Stomach (tissue), 9 donors: Measurements from ENCODE around the gene SNX20. TPM values are rescaled to one million over a fixed set of nuclear protein-coding genes. Genes with fewer than 3 reads are reported as not detected.

Experiments
- DNase-seq, 2 donors: peaks; one replicate each; pipeline versions ENCODE4 v3.0.0 to v3.0.0-alpha.2; 2013 to 2019
- H3K27ac ChIP-seq, 5 donors: fragments of 200-600 bp in 4 of 5; sonication (generic) in 4 of 5; one replicate each; pipeline ENCODE4 v1.5.1; 2013 to 2019; ENCODE audit warnings: mild to moderate bottlenecking in 1 of 5, moderate library complexity in 1 of 5
- H3K27me3 ChIP-seq, 3 donors: fragments of 200-600 bp; sonication (generic); one replicate each; pipeline ENCODE4 v1.5.1; 2017 to 2019; ENCODE audit warnings: mixed run types in 1 of 3
- H3K36me3 ChIP-seq, 4 donors: fragments of 200-600 bp; sonication (generic); 1 replicate in 3 of 4; 2 replicates in 1 of 4; pipeline ENCODE4 v1.5.1; 2016 to 2019
- H3K4me1 ChIP-seq, 4 donors: fragments of 200-600 bp; sonication (generic); one replicate each; pipeline ENCODE4 v1.5.1; 2016 to 2019
- H3K4me3 ChIP-seq, 4 donors: fragments of 200-600 bp; sonication (generic) in 3 of 4; one replicate each; pipeline ENCODE4 v1.5.1; 2016 to 2019; ENCODE audit warnings: mild to moderate bottlenecking in 1 of 4
- H3K9me3 ChIP-seq, 4 donors: fragments of 200-600 bp; sonication (generic); one replicate each; pipeline ENCODE4 v1.5.1; 2016 to 2019
- CTCF ChIP-seq, 7 experiments: fragments of 450-650 bp in 4 of 7; fragments of 200-600 bp in 3 of 7; sonication (generic) in 3 of 7; IDR thresholded peaks; one replicate each; pipeline ENCODE4 v1.5.1; 2016 to 2019; ENCODE audit warnings: antibody characterized with exemption in 7 of 7, control low read depth in 2 of 7, mild to moderate bottlenecking in 1 of 7
- EP300 ChIP-seq: sonication (generic); formaldehyde crosslinking; IDR thresholded peaks from one replicate; pipeline ENCODE4 v1.6.1; 2017; ENCODE audit warnings: antibody characterized with exemption
- POLR2A ChIP-seq, 4 donors: fragments of 450-650 bp; IDR thresholded peaks; one replicate each; pipeline ENCODE4 v1.6.1; 2016; ENCODE audit warnings: antibody characterized with exemption in 4 of 4, control low read depth in 2 of 4, mild to moderate bottlenecking in 1 of 4, moderate library complexity in 1 of 4
- POLR2AphosphoS5 ChIP-seq, 3 donors: sonication (generic); formaldehyde crosslinking; IDR thresholded peaks; one replicate each; pipeline ENCODE4 v1.6.1; 2016; ENCODE audit warnings: antibody characterized with exemption in 3 of 3
- WGBS, 5 donors: extraction: QIAGEN DNeasy Blood & Tissue Kit in 3 of 5; methylation state at CpG; one replicate each; pipeline versions ENCODE4 v1.1.5 to v1.1.7; 2013 to 2018; 5-methylcytosine and 5-hydroxymethylcytosine counted together
- intact Hi-C: fragments of 100-400 bp; cut with DNase I; formaldehyde crosslinking; loops from one replicate; pipeline ENCODE4 v1.15.1; 2023; ENCODE audit warnings: low total_unique reads
- polyA plus RNA-seq, 3 donors: library from polyadenylated mRNA; stranded (reverse); fragments of 200-250 nt; gene quantifications; one replicate each; pipeline ENCODE4 v1.2.3, GENCODE V29; 2013
- total RNA-seq, 5 donors: library from RNA; depleted of rRNA; stranded (reverse); fragments of >200 nt; gene quantifications; one replicate each; pipeline versions ENCODE4 v1.1.0 to v1.2.3, GENCODE V29; 2014 to 2016
- donor health status: healthy with polysubstance abuse.
- donor health status: Bipolar disorder and iron deficiency.
- donor health status: healthy.

Gene SNX20
- total and polyA plus RNA-seq, 8 donors = 0.29 to 7.4 (median 1.1) TPM; not detected in 1

DNA sequence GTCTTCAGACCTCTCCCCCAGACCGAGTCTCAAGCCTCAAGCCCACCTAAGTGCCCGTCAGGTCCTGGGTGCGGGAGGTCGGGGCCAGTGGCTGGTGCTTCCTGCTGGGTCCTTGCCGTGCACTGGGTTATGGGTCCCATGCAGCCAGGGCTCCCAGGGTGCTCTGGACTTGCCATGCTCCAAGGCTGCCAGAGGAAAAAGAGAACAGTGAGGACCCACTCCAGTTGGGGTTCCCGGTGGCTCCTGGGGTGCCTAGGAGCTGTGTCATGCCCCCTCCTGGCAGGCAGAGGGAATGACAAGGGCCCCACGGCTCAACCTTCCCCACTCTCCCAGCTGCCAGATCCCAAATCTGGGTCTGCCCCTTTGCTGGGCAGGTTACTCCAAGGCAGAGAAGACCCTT is 3.8 kb downstream of the SNX20 start:
- H3K9me3 ChIP-seq = peaks cover 0 to 19% (median 16%) of the 10 kb centered on the region in 4 donors
- peaks cover 0 to 8% (median 0%) of the 10 kb centered on the region in 4 donors for H3K4me1 ChIP-seq
- no peak for TF ChIP-seq POLR2AphosphoS5 (IDR thresholded peaks at IDR 0.05)
- peak in 2 of 7 experiments; percentile 13 to 16 for TF ChIP-seq CTCF (IDR thresholded peaks at IDR 0.05)
- intact Hi-C loops = no loop called here
- peaks cover 0 to 10% (median 0%) of the 10 kb centered on the region in 3 donors for H3K27me3 ChIP-seq
- peaks cover 3 to 43% (median 26%) of the 10 kb centered on the region in 4 donors for H3K36me3 ChIP-seq
- H3K4me3 ChIP-seq = no peak overlapping the region
- no peak overlapping the region for H3K27ac ChIP-seq
- 70 to 81% (median 76%) methylated on average over 1 to 7 of the region's 7 CpGs for WGBS, 5 donors
- no peak for DNase-seq

DNA sequence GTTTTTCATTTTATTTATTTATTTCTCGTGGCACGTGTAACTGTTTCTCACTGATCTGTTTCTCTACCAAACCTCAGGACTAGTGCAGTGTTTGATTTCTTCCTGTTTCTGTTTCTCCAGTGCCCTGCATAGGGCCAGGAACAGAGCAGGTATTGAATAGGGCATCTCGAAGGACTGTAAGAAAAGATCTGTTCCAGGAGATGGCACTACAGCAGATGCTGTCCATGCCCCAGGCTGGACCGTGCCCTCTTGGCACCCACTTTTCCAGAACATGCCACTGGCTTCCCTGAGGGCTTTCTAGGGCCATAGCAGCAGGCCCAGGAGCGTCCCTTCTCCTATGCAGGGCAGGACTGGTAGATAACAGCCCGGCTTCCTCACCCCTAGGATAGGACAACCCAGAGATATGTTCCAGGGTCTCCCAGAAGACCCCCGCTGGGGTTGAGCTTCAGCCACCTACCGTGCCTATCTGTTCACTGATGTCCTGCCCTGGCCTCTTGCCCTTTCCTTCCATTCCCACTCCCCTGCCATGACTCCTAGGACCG is 4.4 kb downstream of the SNX20 start:
- H3K36me3 ChIP-seq = peaks cover 3 to 43% (median 26%) of the 10 kb centered on the region in 4 donors
- intact Hi-C loops = no loop called here
- no peak overlapping the region for H3K4me3 ChIP-seq
- peaks cover 0 to 25% (median 22%) of the 10 kb centered on the region in 4 donors for H3K9me3 ChIP-seq
- H3K27me3 ChIP-seq = peaks cover 0 to 10% (median 0%) of the 10 kb centered on the region in 3 donors
- WGBS, 5 donors = 78 to 89% (median 80%) methylated on average over 9 of the region's 9 CpGs
- no peak for DNase-seq
- no peak for TF ChIP-seq CTCF (IDR thresholded peaks at IDR 0.05)
- no peak for TF ChIP-seq EP300
- no peak for TF ChIP-seq POLR2AphosphoS5 (IDR thresholded peaks at IDR 0.05)
- TF ChIP-seq POLR2A (IDR thresholded peaks at IDR 0.05) = no peak
- peaks cover 0 to 8% (median 0%) of the 10 kb centered on the region in 4 donors for H3K4me1 ChIP-seq
- H3K27ac ChIP-seq = no peak overlapping the region

DNA sequence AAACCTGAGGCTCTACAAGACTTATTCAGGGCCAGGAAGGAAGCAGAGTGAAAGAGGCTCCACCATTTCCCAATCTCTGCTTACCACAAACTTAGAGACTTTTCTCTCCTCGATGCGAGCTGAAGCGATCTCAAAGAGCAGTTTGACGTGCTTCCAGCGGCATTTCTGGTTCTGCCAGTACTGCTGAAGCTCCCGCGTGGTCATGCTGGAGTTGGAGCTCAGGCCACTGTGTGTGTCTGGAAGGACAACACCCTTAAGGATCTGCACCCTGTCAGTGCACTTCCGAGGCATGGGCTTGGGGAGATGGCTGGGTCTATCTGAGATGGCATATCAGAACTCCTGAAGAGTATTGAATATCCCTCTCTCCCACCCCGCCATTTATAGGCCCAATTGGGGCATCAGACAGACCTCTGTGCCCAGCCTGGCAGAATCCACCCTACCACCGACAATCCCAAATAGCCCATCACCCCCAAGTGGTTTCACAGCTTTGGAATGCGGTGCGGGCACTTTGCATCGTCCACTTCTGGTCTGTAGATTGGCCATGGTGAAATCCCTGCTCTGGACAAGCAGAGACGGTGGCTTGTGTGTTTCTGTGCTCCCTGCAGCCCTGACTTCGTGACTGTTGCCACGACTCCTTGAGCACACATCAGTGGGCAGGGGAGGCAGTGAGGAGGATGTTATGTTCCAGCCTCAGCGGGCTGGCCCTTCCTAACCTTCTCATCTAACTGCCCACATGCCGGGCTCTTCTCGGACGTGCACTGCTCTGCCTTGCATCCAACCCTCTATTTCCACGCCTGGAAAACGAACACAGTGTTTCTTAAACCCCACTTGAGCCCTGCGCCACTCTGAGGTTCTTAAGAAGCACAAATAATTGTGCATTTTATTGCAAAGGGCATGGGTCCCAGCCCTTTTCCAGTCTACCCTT is 5.2 kb downstream of the SNX20 start:
- Histone ChIP-seq H3K27me3 (peaks cover 0 to 10% (median 0%) of the 10 kb centered on the region in 3 donors), H3K4me1 (peaks cover 0 to 8% (median 0%) of the 10 kb centered on the region in 4 donors), H3K9me3 (peaks cover 0 to 33% (median 25%) of the 10 kb centered on the region in 4 donors), H3K4me3 (no peak overlapping the region), H3K27ac (no peak overlapping the region), H3K36me3 (peaks cover 3 to 43% (median 26%) of the 10 kb centered on the region in 4 donors)
- DNase-seq = no peak
- TF ChIP-seq EP300 = no peak
- TF ChIP-seq CTCF (IDR thresholded peaks at IDR 0.05) = no peak
- TF ChIP-seq POLR2A (IDR thresholded peaks at IDR 0.05) = no peak
- no peak for TF ChIP-seq POLR2AphosphoS5 (IDR thresholded peaks at IDR 0.05)
- 81 to 89% (median 82%) methylated on average over 23 of the region's 23 CpGs for WGBS, 5 donors
- intact Hi-C loops = no loop called here

DNA sequence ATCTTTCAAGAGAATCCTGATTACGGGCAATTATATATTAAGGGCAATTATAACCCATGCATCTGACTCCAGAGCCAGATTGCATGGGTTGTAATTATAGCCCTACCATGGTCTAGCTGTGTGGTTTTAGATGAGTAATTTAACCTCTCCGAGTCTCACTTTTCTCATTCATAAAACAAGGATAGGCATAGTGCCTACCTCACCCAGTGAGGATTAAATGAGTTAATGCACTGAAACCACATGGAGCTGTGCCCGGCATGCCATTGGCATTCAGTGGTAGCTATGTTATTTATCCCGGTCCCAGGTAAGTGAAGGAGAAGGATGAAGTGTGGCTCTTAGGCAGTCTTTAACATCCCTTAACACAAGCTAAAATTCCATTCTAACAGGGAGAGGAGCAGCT is 6.3 kb downstream of the SNX20 start:
- H3K36me3 ChIP-seq = peaks cover 3 to 43% (median 26%) of the 10 kb centered on the region in 4 donors
- DNase-seq = no peak
- peaks cover 0 to 33% (median 25%) of the 10 kb centered on the region in 4 donors for H3K9me3 ChIP-seq
- intact Hi-C loops = no loop called here
- no peak overlapping the region for H3K27ac ChIP-seq
- H3K4me3 ChIP-seq = no peak overlapping the region
- H3K27me3 ChIP-seq = peaks cover 0 to 10% (median 0%) of the 10 kb centered on the region in 3 donors
- TF ChIP-seq CTCF (IDR thresholded peaks at IDR 0.05) = no peak
- WGBS, 5 donors = 88 to 95% (median 91%) methylated on average over 4 of the region's 4 CpGs
- peaks cover 0 to 8% (median 0%) of the 10 kb centered on the region in 4 donors for H3K4me1 ChIP-seq
